ENCODE results near the gene PMF1.

The PMF1 gene

DNA sequence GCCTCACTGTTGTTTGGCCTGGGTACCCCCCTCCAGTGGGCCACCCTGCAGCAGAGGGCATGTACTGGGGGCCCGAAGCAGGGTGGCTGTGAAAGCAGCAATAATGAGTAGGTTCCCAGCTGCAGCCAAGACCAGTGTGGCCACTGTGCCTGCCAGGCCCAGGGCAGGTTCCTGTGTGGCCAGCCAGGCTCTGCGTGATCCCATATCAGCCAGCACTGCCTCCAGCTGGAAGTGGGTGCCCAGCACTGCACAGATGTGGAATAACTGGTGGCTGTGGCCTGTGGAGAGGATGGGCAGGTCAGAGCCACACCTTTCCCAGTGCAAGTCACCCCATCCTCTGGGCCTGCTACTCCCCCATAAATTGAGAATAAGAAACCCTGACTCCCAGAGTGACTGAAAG, 31.3 kb downstream of the PMF1 start:
- H3K4me3 ChIP-seq (ENCODE audit: low read depth, low read length) = no peak overlapping the region
- TF ChIP-seq, protein P1, sequence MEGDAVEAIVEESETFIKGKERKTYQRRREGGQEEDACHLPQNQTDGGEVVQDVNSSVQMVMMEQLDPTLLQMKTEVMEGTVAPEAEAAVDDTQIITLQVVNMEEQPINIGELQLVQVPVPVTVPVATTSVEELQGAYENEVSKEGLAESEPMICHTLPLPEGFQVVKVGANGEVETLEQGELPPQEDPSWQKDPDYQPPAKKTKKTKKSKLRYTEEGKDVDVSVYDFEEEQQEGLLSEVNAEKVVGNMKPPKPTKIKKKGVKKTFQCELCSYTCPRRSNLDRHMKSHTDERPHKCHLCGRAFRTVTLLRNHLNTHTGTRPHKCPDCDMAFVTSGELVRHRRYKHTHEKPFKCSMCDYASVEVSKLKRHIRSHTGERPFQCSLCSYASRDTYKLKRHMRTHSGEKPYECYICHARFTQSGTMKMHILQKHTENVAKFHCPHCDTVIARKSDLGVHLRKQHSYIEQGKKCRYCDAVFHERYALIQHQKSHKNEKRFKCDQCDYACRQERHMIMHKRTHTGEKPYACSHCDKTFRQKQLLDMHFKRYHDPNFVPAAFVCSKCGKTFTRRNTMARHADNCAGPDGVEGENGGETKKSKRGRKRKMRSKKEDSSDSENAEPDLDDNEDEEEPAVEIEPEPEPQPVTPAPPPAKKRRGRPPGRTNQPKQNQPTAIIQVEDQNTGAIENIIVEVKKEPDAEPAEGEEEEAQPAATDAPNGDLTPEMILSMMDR (IDR thresholded peaks at IDR 0.05; ENCODE audit: low read depth, low read length, missing control alignments) = no peak
- in situ Hi-C loops (cut with HindIII; ENCODE audit: low sequenced_read_pairs) = no loop called here
- no peak for DNase-seq (ENCODE audit: low read depth)

DNA sequence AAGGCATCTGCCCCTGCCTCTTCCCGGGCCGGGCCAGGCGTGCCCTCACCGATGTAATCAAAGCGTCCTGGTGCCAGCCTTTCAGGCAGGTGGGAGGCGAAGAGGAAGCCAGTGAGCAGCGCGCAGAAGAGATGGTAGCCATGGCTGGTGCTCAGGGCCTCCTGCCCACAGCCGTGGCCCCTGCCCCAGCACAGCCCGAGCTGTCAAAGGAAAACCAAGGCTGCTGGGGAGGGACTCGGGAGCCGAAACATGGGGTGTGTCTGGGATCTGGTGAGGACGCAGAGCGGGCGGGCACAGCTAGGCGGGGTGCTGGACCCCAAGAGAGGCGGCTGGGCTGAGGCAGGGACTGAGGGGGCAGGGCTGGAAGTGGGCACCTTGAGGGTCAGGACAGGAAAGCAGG, 31.9 kb downstream of the PMF1 start:
- in situ Hi-C loops (cut with HindIII; ENCODE audit: low sequenced_read_pairs) = no loop called here
- no peak overlapping the region for H3K4me3 ChIP-seq (ENCODE audit: low read depth, low read length)
- TF ChIP-seq, protein P1 (IDR thresholded peaks at IDR 0.05; ENCODE audit: low read depth, low read length, missing control alignments) = no peak

DNA sequence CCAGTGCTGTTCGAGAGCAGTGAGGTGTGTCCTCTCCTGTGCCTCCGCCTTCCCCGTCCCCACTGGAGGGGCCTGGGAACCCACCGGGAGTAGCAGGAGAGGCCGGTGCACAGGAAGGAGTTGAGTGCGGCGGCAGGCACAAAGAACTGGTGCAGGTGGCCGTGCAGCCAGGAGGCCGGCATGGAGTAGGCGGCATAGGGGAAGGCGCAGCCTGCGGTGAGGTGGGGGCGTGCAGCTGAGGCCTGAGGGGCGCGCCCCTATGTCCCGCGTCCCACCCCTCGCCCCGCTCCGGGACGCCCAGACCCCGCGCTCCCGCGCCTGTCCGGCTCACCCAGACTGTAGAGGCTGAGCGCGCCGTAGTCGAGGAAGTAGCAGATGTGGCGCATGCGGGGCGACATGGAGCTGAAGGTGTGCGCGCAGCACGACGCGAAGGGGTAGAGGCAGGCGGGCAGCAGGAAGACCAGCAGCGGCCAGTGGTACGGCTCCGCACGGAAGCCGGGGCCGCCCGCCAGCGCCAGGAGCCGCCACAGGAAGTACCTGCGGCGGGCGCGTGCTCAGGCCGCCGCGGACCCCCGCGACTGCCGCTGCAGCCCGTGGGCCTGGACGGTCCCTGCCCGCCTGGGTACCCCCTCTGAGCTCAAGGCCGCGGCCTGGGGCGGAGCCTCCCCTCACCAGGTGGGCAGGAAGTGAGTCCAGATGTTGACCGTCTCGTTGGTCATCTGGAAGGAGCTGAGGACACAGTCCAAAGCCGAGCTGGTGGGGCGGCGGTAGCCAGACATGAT, 32.8 kb downstream of the PMF1 start:
- in situ Hi-C loops (cut with HindIII; ENCODE audit: low sequenced_read_pairs) = no loop called here
- TF ChIP-seq, protein P1 (IDR thresholded peaks at IDR 0.05; ENCODE audit: low read depth, low read length, missing control alignments) = no peak
- H3K4me3 ChIP-seq (ENCODE audit: low read depth, low read length) = peak overlapping the region; percentile 21
- no peak for DNase-seq (ENCODE audit: low read depth)

More for the DNA sequence above, 31.9 kb downstream of the PMF1 start:
- DNase-seq (ENCODE audit: low read depth) = no peak

GRCh38 chr1:156246241-156246780, 33.5 kb downstream of the PMF1 start:
- TF ChIP-seq, protein P1 (IDR thresholded peaks at IDR 0.05; ENCODE audit: low read depth, low read length, missing control alignments) = no peak
- in situ Hi-C loops (cut with HindIII; ENCODE audit: low sequenced_read_pairs) = no loop called here
- H3K4me3 ChIP-seq (ENCODE audit: low read depth, low read length) = no peak overlapping the region
- DNase-seq (ENCODE audit: low read depth) = no peak

DNA sequence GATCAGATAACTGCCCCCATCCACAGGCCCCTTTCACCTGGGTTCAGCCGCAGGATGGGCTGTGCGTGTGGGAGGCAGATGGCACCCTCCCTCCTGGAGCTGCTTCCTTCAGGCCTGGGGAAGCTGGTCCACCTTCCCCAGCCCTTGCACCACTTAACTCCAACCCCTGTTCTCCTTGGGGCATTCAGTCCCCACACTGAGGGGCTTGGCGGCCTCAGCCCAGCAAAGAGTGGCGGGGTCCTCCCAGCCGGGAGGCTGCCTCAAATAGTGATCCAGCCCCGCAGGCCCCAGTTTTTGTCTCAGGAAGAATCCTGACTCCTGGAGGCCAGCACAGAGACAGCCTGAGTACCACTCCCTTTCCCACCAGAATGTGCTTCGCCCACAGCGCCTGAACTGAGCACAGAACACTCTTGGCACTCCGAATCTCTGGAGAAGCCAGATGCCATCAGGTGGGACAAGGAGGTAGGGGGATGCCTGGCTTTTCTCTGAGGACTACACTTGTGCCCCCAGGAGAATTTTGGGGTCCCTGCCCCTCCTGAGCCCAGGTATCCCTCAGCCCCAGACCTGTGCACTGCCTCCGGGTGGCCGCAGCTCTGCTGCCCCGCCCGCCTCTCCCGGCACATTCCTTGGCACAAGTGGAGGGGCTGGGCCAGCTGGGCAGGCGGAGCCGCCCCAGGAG, 34.1 kb downstream of the PMF1 start:
- in situ Hi-C loops (cut with HindIII; ENCODE audit: low sequenced_read_pairs) = no loop called here
- no peak for DNase-seq (ENCODE audit: low read depth)
- no peak overlapping the region for H3K4me3 ChIP-seq (ENCODE audit: low read depth, low read length)
- TF ChIP-seq, protein P1 (IDR thresholded peaks at IDR 0.05; ENCODE audit: low read depth, low read length, missing control alignments) = no peak

DNA sequence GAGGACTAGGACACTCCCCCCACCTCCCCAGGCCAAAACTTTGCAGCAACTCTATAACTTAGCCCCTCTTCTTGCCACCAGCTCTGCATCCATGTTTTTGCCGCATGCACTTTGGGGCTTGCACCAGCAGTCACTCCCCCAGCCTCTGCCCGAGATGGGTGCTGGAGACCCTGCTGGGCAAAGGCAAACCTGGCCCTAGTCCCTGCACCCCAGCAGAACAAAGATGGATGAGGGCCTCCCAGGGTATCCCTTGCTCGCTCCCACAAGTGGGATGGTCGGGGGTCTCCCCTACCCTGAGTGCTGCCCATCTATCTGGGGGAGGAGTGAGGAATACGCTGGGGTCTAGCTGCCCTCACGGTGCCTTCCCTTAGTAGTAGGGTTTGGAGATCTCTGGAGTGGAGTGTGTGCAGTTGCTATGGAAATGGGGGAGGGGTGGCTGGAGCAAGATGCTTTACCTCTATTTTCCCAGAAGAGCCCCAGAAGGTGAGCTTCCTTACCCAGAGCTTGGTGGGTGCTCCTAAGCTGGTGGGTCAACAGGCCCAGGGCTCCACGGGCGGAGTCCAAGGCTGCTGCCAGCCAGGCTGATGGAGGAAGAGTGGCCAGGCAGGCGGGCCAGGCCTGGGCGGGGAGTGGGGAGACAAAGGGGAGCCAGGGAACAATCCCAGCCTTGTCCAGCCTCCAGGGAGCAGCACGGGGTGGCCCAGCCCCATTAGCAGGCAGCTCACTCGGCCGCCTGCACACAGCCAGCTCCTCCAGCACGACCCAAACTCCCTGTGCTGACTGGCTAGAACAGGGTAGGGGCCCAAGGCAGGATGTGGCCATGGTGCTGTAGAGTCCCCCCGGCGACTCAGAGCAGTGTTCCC, 34.9 kb downstream of the PMF1 start, which contains the start of gene PAQR6:
PAQR6 (minus strand) TSS at position 597 of the 863 bp plus-strand sequence. CDS start 1,325 bp downstream, outside the sequence.
- no peak for DNase-seq (ENCODE audit: low read depth)
- in situ Hi-C loops (cut with HindIII; ENCODE audit: low sequenced_read_pairs) = no loop called here
- TF ChIP-seq, protein P1 (IDR thresholded peaks at IDR 0.05; ENCODE audit: low read depth, low read length, missing control alignments) = no peak
- no peak within 1 kb of the TSS for H3K4me3 ChIP-seq (ENCODE audit: low read depth, low read length)
